ENCODE results near the gene STMN3. TPM values are rescaled to one million over a fixed set of nuclear protein-coding genes. Genes with fewer than 3 reads are reported as not detected.

Gene STMN3
- total RNA-seq, 1 experiment from 2014 or later = 138 TPM

DNA sequence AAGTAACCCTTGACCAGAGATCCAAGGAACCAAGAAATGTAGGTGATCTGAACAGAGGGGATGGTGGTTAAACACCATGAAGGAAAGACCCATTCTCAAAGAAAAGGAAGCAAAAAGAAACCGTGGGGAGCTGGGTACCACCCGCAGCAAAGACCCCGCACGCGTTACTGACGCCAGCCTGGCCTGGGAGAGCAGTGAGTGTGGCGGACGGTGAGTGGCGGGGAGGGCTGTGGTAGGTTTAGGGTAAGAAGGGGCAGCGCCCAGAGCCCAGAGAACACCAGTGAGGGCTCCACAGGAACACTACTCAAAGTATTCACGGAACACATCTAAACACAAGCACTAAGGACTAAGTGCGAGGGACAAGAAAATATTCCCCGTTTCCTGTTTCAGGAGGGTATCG lies 30.5 kb downstream of the STMN3 start:
- H3K4me1 ChIP-seq (ENCODE audit: control insufficient read depth in 1 of 2, insufficient read depth in 2 of 2, low read length in 2 of 2) = peaks cover 4 to 13% of the 10 kb centered on the region in 2 experiments
- H3K36me3 ChIP-seq (ENCODE audit: control insufficient read depth in 1 of 2, insufficient read depth in 2 of 2, low read length in 2 of 2) = peaks cover 4% of the 10 kb centered on the region in 2 experiments; a peak in 3 of 4 replicates
- no peak overlapping the region for H3K9ac ChIP-seq (ENCODE audit: low read length)
- no peaks in the 10 kb centered on the region for H3K27me3 ChIP-seq (ENCODE audit: insufficient read depth, low read length)
- H3K79me2 ChIP-seq (ENCODE audit: insufficient read depth, low read length) = peaks cover 55% of the 10 kb centered on the region
- TF ChIP-seq SP1 (IDR thresholded peaks at IDR 0.05; ENCODE audit: low read depth) (no peak), JUND (IDR thresholded peaks at IDR 0.05) (no peak), POLR2AphosphoS5 (IDR thresholded peaks at IDR 0.05; ENCODE audit: low read depth, low read length) (no peak), ZFX (IDR thresholded peaks at IDR 0.05) (no peak), EGR1 (IDR thresholded peaks at IDR 0.05; ENCODE audit: low read depth) (no peak), TCF7L2 (IDR thresholded peaks at IDR 0.05; ENCODE audit: borderline replicate concordance, extremely low read depth, insufficient read depth, insufficient read length) (no peak)
- TF ChIP-seq, protein P1, sequence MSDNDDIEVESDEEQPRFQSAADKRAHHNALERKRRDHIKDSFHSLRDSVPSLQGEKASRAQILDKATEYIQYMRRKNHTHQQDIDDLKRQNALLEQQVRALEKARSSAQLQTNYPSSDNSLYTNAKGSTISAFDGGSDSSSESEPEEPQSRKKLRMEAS (IDR thresholded peaks at IDR 0.05) = no peak
- TF ChIP-seq, protein P2, sequence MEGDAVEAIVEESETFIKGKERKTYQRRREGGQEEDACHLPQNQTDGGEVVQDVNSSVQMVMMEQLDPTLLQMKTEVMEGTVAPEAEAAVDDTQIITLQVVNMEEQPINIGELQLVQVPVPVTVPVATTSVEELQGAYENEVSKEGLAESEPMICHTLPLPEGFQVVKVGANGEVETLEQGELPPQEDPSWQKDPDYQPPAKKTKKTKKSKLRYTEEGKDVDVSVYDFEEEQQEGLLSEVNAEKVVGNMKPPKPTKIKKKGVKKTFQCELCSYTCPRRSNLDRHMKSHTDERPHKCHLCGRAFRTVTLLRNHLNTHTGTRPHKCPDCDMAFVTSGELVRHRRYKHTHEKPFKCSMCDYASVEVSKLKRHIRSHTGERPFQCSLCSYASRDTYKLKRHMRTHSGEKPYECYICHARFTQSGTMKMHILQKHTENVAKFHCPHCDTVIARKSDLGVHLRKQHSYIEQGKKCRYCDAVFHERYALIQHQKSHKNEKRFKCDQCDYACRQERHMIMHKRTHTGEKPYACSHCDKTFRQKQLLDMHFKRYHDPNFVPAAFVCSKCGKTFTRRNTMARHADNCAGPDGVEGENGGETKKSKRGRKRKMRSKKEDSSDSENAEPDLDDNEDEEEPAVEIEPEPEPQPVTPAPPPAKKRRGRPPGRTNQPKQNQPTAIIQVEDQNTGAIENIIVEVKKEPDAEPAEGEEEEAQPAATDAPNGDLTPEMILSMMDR (IDR thresholded peaks at IDR 0.05 in 2 of 3, conservative IDR thresholded peaks at IDR 0.05 in 1 of 3; ENCODE audit: borderline replicate concordance in 1 of 3, insufficient read depth in 1 of 3, low read depth in 2 of 3, low read length in 2 of 3) = no peak
- ChIA-PET RAD21 (ENCODE audit: low non-redundant PET in 1 of 2, low total read pairs in 2 of 2, uncharacterized antibody in 2 of 2, unreplicated experiment in 2 of 2) (no interaction called here), POLR2A (no interaction called here), CTCF (no interaction called here)
- intact Hi-C loops (cut with micrococcal nuclease) = loop anchor here (10.0 kb wide), 1 partner anchor 48 kb away; the partner anchor contains the start of gene HELZ2
- no peak overlapping the region for H2AFZ ChIP-seq (ENCODE audit: low read depth, low read length, poor library complexity, severe bottlenecking)
- H3K9me3 ChIP-seq (ENCODE audit: control insufficient read depth in 1 of 2, insufficient read depth in 1 of 2, low read depth in 1 of 2, low read length in 2 of 2) = no peaks in the 10 kb centered on the region
- H3K9me2 ChIP-seq (ENCODE audit: insufficient read depth) = no peaks in the 10 kb centered on the region
- H3K4me2 ChIP-seq (ENCODE audit: low read length) = no peak overlapping the region
- ATAC-seq = no peak
- no TSS peak for BruUV-seq (replicated peaks)
- no peak for DNase-seq (ENCODE audit: low read depth, low spot score)
- H4K20me1 ChIP-seq (ENCODE audit: insufficient read depth) = no peaks in the 10 kb centered on the region
- no peak overlapping the region for H3K4me3 ChIP-seq (replicated peaks in 1 of 2; ENCODE audit: low read depth in 1 of 2, low read length in 2 of 2)
- no peak overlapping the region for H3K27ac ChIP-seq (ENCODE audit: low read depth, low read length)

DNA sequence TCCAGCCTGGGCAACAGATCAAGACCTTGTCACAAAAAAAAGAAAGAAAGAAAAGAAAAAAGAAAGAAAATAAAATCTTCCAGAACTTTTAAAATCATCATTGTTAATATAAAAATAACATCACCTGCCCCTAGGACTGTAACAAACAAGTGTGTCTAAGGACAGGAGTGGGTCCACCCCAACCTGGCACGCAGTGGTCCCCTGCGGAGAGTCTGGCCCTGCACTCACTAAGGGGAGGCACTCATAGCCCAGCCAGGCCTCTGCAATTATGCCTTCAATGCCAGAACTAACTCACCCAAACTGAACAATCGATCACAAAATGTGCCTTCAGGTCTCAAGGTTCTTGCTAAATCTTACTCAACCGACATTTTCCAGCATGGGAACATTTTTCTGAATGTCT lies 31.1 kb downstream of the STMN3 start:
- Histone ChIP-seq H3K9me3 (ENCODE audit: control insufficient read depth in 1 of 2, insufficient read depth in 1 of 2, low read depth in 1 of 2, low read length in 2 of 2) (no peaks in the 10 kb centered on the region), H2AFZ (ENCODE audit: low read depth, low read length, poor library complexity, severe bottlenecking) (no peak overlapping the region), H3K9me2 (ENCODE audit: insufficient read depth) (no peaks in the 10 kb centered on the region), H3K27ac (ENCODE audit: low read depth, low read length) (no peak overlapping the region), H3K4me1 (ENCODE audit: control insufficient read depth in 1 of 2, insufficient read depth in 2 of 2, low read length in 2 of 2) (peaks cover 4 to 13% of the 10 kb centered on the region in 2 experiments), H3K27me3 (ENCODE audit: insufficient read depth, low read length) (no peaks in the 10 kb centered on the region), H3K36me3 (ENCODE audit: control insufficient read depth in 1 of 2, insufficient read depth in 2 of 2, low read length in 2 of 2) (peaks cover 4 to 7% of the 10 kb centered on the region in 2 experiments; a peak in 3 of 4 replicates), H3K4me3 (replicated peaks in 1 of 2; ENCODE audit: low read depth in 1 of 2, low read length in 2 of 2) (no peak overlapping the region), H4K20me1 (ENCODE audit: insufficient read depth) (no peaks in the 10 kb centered on the region), H3K79me2 (ENCODE audit: insufficient read depth, low read length) (peaks cover 48% of the 10 kb centered on the region), H3K4me2 (ENCODE audit: low read length) (no peak overlapping the region), H3K9ac (ENCODE audit: low read length) (no peak overlapping the region)
- ATAC-seq (no peak), DNase-seq (ENCODE audit: low read depth, low spot score) (no peak)
- TF ChIP-seq EZH2phosphoT487 (IDR thresholded peaks at IDR 0.05; ENCODE audit: borderline replicate concordance) = no peak
- TF ChIP-seq ATF3 (IDR thresholded peaks at IDR 0.05) = no peak
- no TSS peak for BruUV-seq (replicated peaks)
- CTCF ChIA-PET = no interaction called here
- POLR2A ChIA-PET = no interaction called here
- RAD21 ChIA-PET (ENCODE audit: low non-redundant PET in 1 of 2, low total read pairs in 2 of 2, uncharacterized antibody in 2 of 2, unreplicated experiment in 2 of 2) = interaction anchor here in 1 of 2 experiments (0.8 kb wide), 1 partner anchor 12 kb away, joined by 4 read pairs; no protein-coding TSS in a partner anchor
- intact Hi-C loops (cut with micrococcal nuclease) = loop anchor here (10.0 kb wide), 1 partner anchor 47 kb away; the partner anchor contains the start of gene HELZ2
